ENCODE data around the gene CAMTA1. TPM values are rescaled to one million over a fixed set of nuclear protein-coding genes. Genes with fewer than 3 reads are reported as not detected.

CAMTA1 gene
- total and polyA plus RNA-seq, 4 donors = 18.0 to 93.5 (median 35.8) TPM

DNA sequence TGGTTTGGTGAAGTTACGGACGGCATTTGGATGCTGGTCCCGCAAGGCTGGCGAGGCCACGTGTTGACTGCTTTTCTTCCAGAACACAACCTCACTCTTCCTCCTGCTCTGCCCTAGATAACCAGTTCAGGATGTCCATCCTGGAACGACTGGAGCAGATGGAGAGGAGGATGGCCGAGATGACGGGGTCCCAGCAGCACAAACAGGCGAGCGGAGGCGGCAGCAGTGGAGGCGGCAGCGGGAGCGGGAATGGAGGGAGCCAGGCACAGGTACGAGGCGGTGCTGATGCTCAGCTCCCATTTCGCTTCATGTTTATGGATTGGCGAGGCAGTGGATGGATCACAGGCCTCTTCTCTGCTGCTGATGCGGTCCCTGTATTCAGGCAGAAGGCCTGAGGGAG lies 947.1 kb downstream of the CAMTA1 start (continued):
- TF ChIP-seq, protein P1, sequence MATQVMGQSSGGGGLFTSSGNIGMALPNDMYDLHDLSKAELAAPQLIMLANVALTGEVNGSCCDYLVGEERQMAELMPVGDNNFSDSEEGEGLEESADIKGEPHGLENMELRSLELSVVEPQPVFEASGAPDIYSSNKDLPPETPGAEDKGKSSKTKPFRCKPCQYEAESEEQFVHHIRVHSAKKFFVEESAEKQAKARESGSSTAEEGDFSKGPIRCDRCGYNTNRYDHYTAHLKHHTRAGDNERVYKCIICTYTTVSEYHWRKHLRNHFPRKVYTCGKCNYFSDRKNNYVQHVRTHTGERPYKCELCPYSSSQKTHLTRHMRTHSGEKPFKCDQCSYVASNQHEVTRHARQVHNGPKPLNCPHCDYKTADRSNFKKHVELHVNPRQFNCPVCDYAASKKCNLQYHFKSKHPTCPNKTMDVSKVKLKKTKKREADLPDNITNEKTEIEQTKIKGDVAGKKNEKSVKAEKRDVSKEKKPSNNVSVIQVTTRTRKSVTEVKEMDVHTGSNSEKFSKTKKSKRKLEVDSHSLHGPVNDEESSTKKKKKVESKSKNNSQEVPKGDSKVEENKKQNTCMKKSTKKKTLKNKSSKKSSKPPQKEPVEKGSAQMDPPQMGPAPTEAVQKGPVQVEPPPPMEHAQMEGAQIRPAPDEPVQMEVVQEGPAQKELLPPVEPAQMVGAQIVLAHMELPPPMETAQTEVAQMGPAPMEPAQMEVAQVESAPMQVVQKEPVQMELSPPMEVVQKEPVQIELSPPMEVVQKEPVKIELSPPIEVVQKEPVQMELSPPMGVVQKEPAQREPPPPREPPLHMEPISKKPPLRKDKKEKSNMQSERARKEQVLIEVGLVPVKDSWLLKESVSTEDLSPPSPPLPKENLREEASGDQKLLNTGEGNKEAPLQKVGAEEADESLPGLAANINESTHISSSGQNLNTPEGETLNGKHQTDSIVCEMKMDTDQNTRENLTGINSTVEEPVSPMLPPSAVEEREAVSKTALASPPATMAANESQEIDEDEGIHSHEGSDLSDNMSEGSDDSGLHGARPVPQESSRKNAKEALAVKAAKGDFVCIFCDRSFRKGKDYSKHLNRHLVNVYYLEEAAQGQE (IDR thresholded peaks at IDR 0.05) = no peak

DNA sequence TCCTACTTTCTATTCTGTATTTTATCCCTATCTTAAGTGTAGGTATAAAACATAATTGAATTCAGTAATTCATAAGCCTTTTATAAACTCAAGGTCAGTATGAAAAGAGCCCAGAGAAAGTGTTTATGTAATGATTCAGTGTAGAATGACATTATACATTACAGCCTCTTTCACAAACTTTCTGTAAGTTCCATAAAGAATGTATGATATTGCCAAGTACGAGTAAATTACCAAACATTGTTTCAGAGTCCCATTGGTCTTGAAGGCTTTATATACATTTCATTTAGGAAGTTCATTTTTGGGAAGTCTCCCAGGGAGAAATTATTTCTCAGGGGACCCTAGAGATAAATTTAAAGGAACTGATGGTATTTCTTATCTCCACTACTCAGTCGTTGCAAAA lies 948.0 kb downstream of the CAMTA1 start:
- no peak overlapping the region for H3K27ac ChIP-seq (ENCODE audit: low read depth in 1 of 2, low read length in 2 of 2)
- WGBS = 81% methylated on average over 2 of the region's 2 CpGs
- H3K9ac ChIP-seq (ENCODE audit: low read depth in 1 of 2, low read length in 2 of 2) = no peak overlapping the region
- H3K27me3 ChIP-seq (ENCODE audit: control insufficient read depth in 4 of 4, insufficient read depth in 4 of 4, low read length in 3 of 4) = no peaks in the 10 kb centered on the region
- TF ChIP-seq, protein P2, sequence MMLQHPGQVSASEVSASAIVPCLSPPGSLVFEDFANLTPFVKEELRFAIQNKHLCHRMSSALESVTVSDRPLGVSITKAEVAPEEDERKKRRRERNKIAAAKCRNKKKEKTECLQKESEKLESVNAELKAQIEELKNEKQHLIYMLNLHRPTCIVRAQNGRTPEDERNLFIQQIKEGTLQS (IDR thresholded peaks at IDR 0.05) = no peak
- TF ChIP-seq RAD21 (IDR thresholded peaks at IDR 0.05) (no peak), FOXA1 (IDR thresholded peaks at IDR 0.05) (no peak), NR2F2 (IDR thresholded peaks at IDR 0.05) (no peak), HNF4A (conservative IDR thresholded peaks at IDR 0.05) (no peak), FOXA2 (IDR thresholded peaks at IDR 0.05) (no peak), HNF4G (IDR thresholded peaks at IDR 0.05) (no peak), JUND (IDR thresholded peaks at IDR 0.05) (no peak), GABPA (IDR thresholded peaks at IDR 0.05 in 1 of 2, conservative IDR thresholded peaks at IDR 0.05 in 1 of 2) (no peak), TAF1 (conservative IDR thresholded peaks at IDR 0.05) (no peak), RXRA (IDR thresholded peaks at IDR 0.05) (no peak), YY1 (IDR thresholded peaks at IDR 0.05) (no peak)
- TF ChIP-seq, protein P3, sequence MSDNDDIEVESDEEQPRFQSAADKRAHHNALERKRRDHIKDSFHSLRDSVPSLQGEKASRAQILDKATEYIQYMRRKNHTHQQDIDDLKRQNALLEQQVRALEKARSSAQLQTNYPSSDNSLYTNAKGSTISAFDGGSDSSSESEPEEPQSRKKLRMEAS (IDR thresholded peaks at IDR 0.05) = no peak
- TF ChIP-seq, protein P1 (IDR thresholded peaks at IDR 0.05) = no peak
- TF ChIP-seq, protein P4, sequence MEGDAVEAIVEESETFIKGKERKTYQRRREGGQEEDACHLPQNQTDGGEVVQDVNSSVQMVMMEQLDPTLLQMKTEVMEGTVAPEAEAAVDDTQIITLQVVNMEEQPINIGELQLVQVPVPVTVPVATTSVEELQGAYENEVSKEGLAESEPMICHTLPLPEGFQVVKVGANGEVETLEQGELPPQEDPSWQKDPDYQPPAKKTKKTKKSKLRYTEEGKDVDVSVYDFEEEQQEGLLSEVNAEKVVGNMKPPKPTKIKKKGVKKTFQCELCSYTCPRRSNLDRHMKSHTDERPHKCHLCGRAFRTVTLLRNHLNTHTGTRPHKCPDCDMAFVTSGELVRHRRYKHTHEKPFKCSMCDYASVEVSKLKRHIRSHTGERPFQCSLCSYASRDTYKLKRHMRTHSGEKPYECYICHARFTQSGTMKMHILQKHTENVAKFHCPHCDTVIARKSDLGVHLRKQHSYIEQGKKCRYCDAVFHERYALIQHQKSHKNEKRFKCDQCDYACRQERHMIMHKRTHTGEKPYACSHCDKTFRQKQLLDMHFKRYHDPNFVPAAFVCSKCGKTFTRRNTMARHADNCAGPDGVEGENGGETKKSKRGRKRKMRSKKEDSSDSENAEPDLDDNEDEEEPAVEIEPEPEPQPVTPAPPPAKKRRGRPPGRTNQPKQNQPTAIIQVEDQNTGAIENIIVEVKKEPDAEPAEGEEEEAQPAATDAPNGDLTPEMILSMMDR (IDR thresholded peaks at IDR 0.05; ENCODE audit: low read depth, low read length, missing input control) = no peak
- no peaks in the 10 kb centered on the region for H3K9me3 ChIP-seq (ENCODE audit: control insufficient read depth in 4 of 4, low read length in 3 of 4)
- H3K36me3 ChIP-seq (ENCODE audit: control insufficient read depth in 4 of 4, insufficient read depth in 3 of 4, low read depth in 1 of 4, low read length in 3 of 4) = no peaks in the 10 kb centered on the region
- H3K4me1 ChIP-seq (ENCODE audit: control insufficient read depth in 4 of 4, insufficient read depth in 4 of 4, low read length in 3 of 4) = no peaks in the 10 kb centered on the region
- DNase-seq (ENCODE audit: low spot score) = no peak
- no peak overlapping the region for H3K4me3 ChIP-seq (ENCODE audit: low read depth in 1 of 3, low read length in 3 of 3)

Data from liver (tissue), 9 donors.